ENCODE measurements around the gene LGR6.
"Not testable (repeated sequence)": the region's sequence is repeated elsewhere in the genome, so short reads cannot be mapped to it uniquely, and the experiment has no call there.

The LGR6 gene

GRCh38 chr1:202221911-202222909 is 28.6 kb downstream of the LGR6 start:
- DNase-seq: no peak

DNA sequence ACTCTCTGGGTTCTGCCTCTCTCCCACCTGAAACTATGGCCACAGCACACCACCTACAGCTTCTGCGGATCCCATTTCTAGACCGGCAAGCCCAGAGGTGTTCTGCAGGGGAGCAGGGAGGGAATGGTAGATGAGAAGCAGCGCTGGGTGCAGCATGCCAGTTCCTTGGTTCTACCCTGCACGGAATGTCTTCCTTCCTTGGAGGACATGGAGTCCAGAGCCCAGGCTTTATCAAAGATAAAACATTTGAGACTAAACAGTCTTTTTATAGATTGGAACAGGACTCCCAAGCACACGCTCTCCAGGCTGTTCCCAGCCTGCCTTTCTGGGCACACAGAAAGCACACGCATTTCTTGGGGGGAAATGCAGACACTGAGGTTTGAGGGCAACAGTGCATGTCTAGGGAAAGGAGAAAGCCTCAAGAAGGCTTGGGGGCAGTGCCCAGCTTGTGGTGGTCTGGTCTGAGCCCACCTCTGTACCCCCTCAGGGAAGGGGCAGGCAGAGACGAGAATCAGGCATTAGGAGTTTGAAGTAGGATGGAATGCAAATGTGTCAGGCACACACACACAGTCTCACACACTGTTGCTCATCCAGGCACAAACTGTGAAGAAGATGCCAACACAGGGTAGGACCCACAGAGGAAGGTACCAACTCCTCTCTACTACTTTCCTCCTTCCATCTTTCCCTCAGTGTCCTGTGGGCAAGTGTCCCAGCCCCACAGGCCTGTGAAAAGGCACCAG is 29.7 kb downstream of the LGR6 start:
- no peak for DNase-seq

- DNase-seq: no peak
Observed at GRCh38 chr1:202224453-202224852, 30.9 kb downstream of the LGR6 start.

DNA sequence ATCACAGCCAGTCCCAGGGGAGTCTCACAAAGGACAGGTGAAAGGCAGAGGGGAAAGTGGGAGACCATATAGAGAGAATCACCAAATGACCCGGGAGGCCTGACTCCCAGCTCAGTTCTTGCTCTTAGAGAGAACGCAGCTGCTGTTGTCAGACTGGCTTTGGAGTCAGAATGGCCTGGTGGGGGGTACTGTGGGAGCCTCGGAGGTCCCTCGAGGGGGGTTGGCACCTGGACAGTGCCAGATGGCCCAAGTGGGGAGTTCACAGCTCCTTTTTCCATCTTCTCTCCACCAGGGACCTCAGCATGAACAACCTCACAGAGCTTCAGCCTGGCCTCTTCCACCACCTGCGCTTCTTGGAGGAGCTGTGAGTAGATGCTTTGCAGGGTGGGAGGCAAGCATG is 31.5 kb downstream of the LGR6 start:
- no peak for DNase-seq

DNA sequence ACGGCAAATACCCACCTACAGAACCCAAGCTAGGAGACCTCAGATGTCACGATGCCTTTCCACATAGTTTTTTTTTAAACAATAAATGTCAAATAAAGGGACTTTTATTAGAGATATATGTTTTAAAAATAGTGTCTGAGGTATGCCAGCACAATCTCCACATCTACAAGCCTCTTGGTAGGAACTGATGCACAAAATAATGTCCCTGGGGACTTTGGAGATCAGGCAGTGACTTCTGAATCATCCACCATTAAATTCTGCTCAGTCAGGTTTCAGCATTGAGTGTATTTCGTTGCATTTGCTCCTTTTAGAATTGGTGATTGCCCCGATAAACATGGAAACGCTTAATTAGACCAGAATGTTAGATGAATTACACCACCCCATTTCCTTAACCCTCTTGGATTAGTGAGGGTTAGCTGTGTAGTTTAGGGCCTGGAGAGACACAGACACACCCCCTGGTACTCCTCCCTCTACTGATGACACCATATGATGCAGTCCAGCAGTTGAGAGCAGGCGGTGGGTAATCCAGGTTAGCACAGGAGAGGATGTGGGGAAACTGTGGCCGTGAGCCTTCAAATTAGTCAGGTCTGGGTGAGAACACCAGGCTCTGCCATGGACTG is 33.6 kb downstream of the LGR6 start:
- DNase-seq: no peak

- no peak for DNase-seq
Observed at GRCh38 chr1:202227997-202228401, 34.4 kb downstream of the LGR6 start.

GRCh38 chr1:202228484-202229122 is 35.0 kb downstream of the LGR6 start:
- DNase-seq: no peak

DNA sequence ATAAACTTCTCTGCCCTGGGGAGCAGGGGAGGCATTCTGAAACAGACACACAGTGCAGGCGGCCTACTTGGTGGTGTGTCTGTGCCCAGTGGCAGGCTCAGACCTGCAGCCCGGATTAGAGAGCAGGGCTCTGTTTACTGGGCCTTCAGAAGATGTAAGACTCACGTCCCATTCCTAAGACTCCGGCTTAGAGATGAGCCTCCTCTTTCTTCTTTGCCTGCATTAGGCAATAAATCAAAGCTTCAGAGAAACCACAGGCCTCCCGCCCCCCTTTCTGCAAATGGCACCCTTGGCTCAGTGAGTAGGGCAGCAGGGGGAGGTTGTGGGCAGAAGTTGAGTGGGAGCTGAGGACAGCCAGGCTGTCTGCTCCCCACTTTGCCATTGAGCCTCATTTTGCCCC is 35.8 kb downstream of the LGR6 start:
- DNase-seq: no peak

GRCh38 chr1:202230061-202230938 is 36.7 kb downstream of the LGR6 start:
- DNase-seq: no peak

DNA sequence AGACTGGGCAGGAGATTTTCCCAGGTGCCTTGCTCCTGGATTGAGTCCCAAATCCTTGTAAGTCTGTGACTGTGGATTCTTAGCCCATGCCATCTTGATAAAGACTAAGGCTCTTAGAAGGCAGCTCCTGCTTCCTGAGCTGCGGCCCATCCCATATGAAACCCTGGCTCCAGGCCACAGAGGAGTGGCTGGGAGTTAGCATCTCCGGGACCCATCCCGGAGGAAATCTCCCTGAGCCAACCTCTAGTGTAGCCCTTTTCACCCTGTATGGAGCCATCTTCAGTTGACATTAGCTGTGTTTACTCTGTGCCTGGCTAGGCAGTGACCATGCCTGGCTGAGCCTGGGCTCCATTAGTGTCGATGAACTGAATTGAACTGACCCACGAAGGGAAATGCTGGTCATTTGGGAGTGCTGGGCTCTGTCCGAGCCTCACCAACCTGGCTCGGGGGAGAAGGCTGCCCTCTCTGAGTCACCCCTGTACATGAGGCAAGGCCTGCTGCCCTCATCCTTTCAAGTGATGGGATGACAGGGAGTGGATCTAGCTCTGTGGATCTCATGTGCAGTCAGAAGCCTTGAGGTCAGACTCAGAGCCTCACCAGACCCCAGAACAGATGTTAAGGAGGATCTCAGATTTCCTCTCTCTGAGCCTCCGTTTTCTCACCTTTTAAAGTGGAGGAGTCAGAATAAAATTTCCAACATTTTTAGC is 37.5 kb downstream of the LGR6 start:
- DNase-seq: no peak

- no peak for DNase-seq
Observed at GRCh38 chr1:202233171-202233570, 39.6 kb downstream of the LGR6 start.

GRCh38 chr1:202233804-202234203 is 40.2 kb downstream of the LGR6 start:
- DNase-seq: no peak

DNA sequence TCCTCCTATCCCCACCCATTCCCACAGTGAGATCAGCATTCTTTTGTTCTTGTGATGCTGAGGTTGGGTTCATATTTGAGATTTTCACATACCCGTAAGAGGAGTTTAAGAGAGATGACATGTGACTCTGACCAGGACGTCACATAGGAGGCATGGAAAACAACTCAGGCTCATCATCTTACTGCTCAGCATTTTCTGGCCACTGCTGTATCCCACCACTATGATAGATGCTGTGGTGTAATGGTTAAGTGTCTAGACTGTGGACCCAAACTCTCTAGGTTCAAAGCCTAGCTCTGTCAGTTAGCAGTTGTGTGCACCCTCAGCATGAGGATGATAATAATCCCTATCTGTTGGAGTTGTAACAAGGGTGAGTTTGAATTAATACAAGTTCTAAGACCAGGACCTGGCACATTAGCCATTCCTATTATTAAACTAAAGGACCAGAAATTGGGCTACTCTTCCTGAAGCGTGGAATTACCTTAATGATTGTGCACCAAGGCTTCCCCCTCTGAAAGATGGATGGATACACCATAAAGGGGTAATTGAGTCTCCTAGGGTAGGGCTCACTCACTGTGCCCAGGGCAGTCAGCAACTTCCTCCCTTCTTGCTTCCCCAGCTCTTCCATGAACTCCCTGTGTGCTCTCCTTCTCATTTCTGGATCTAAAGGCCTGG is 40.9 kb downstream of the LGR6 start:
- DNase-seq: no peak

- DNase-seq: no peak
Observed at GRCh38 chr1:202235003-202235660, 41.5 kb downstream of the LGR6 start.

GRCh38 chr1:202235856-202236837 is 42.5 kb downstream of the LGR6 start:
- DNase-seq: peak; percentile 88

GRCh38 chr1:202237052-202237451 is 43.5 kb downstream of the LGR6 start:
- peak; percentile 63 for DNase-seq

DNA sequence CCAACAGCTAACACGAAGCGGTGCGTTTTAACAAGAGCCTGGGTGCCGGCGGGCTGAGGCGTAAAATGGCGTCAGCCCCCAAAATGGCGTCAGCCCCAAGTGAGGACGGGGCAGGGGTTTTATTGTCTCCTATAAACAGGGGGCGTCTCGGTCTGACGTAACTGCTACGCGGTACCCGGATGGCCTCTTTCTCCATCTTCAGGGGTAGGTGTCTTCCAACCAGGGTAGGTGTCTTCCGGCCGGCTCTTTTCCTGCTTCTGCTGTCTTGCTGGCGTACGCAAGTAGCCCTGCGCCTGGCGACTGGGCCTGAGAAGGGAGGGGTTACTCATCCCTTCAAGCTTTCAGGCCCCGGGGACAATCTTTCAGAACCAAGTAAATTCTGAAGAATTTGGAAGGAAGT is 45.3 kb downstream of the LGR6 start:
- no peak for DNase-seq

DNA sequence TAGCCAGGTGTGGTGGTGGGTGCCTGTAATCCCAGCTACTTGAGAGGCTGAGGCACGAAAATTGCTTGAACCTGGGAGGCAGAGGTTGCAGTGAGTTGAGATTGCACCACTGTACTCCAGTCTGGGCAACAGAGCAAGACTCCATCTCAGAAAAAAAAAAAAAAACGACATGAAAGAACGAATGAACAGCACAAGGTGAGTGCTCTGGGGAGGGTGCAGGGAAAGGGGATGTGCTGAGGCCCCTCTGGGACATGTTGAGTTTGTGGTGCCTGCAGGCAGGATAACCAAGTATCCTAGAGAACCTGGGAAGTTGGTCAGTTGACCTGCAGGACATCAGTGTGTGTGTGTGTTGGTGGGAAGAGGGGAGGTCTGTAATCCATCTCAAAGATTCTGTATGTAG is 46.6 kb downstream of the LGR6 start:
- DNase-seq: not testable (repeated sequence)

GRCh38 chr1:202240956-202241355 is 47.4 kb downstream of the LGR6 start:
- DNase-seq: no peak
